Measurements from ENCODE around the gene MARK2.
"Not testable (repeated sequence)": the region's sequence is repeated elsewhere in the genome, so short reads cannot be mapped to it uniquely, and the experiment has no call there.

The MARK2 gene

DNA sequence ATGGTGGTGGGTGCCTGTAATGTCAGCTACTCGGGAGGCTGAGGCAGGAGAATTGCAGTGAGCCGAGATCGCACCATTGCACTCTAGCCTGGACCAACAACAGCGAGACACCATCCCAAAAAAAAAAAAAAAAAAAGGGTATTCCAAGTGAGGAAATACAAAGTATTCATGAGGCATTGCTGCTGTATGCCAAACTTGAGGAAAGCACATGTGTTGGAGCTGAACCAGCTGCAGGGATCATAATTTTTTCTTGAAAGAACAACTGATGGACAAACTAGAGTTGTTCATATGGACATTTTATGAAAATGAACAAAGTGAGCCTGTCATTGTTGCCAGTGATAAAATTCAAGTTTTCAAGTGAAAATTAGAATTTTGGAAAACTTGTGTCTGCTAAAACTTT, 15.8 kb downstream of the MARK2 start:
- no peak for DNase-seq

DNA sequence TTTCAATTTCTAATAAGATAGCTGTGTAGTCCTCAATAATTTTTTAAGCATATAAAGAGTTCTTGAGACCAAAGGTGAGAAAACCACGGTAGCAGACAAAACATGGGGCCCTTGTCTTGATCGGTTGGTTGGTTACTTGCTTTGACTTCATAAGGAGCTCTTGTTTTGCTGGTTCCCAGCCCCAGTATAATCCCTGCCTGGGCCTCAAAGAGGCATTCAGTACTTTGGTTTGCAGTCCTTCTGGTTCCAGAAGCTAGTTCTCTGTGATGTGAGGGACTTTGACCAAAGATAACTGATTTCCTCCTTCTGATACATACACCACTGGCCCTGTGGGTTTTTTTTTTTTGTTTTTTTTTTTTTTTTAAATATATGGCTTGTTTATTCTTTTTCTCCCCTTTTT, 17.1 kb downstream of the MARK2 start:
- no peak for DNase-seq

DNA sequence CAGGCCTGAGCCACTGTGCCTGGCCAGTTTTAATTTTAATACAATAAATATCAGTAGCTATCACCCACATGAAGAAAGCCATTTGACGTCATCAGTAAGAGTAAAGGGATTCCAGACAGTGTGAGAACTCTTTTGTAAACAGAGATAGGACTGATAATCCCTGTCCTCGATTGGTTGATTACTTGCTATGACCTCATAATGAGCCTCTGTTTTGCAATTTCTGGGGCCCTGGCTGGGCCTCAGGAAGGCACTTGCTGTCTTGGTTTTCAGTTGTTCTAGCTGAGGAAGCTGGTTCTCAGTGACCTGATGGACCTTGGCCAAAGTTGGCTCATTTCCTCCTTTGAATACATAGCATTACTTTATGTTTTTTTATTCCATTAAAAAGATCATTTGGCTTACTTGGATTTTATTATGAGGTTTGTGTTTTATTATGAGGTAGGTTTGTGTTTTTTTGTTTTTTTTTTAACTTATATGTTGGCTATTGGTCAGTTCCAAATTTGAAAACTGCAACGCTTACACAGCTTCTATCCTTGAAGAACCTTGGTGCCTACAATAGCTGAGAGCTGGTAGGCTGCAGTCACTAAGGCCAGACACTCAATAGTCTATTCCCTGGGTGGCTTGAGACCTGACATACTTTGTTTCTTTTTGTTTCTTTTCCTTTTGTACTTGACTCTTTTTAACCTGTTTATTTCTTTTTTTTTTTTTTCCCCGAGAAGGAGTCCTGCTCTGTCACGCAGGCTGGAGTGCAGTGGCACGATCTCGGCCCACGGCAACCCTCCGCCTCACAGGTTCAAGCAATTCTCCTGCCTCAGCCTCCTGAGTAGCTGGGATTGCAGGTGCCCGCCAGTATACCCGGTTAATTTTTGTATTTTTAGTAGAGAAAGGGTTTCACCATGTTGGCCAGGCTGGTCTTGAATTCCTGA, 20.0 kb downstream of the MARK2 start:
- DNase-seq: no peak

DNA sequence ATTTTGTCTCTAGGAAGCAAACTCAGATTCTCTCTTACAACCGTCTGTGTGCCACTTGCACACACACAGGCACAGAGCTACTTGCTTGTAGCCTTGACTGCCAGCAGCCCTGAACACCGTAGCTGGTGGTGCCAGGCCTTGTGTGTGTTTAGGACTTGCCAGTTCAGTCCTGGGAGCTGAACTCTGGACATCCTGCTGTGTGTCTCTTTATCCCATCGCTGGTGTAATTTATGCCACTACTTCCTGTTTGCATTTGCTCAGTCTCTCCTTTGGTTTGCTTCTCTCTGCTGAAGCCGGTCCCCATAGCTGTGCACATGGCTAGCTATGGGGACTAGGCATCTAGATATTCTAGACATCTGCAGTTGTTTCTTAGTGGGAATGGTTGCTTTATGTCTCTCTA, 24.0 kb downstream of the MARK2 start:
- DNase-seq: no peak

DNA sequence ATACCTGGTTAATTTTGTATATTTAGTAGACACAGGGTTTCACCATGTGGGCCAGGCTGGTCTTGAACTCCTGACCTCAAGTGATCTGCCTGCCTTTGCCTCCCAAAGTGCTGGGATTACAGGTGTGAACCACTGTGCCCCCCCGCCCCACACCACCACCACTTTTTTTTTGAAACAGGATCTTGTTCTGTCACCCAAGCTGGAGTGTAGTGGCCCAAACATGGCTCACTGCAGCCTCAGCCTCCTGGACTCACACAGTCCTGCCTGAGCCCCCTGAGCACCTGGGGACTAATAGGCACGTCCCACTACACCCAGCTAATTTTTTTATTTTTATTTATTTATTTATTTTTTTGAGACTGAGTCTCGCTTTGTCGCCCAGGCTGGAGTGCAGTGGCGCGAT, 24.7 kb downstream of the MARK2 start:
- DNase-seq: not testable (repeated sequence)

DNA sequence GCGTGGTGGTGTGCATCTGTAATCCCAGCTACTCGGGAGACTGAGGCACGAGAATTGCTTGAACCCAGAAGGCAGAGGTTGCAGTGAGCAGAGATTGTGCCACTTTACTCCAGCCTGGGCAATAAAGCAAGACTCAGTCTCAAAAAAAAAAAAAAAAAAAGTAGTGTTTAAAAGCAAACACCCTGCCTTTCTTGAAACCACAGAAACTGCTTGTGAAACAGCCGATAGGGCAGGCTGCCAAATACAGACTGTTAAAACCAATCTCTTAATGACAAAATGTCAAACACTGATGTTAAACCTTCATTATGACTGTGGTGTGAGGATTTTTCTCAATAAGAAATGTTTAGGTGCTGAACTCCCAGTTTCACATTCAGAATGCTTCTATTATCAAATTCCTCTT, 27.3 kb downstream of the MARK2 start:
- no peak for DNase-seq

DNA sequence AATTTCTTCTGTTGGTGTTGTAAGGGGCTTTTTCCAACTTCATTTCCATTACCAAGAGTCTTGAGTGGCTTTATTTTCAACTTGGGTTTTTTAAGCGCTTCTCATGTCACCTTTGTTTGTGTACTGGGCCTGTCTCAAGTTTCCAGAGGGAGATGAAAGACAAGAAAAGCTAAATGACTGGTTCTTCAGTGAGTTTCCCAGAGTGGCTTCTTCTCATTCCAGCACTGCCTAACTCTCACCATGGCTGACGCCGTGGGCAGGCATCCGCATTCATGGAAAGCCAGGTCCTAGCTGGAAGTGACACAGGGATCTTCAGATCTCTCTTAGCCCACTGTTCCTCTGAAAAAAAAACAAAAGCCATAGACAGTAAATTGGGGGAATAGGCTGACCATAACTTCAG, 28.6 kb downstream of the MARK2 start:
- no peak for DNase-seq

DNA sequence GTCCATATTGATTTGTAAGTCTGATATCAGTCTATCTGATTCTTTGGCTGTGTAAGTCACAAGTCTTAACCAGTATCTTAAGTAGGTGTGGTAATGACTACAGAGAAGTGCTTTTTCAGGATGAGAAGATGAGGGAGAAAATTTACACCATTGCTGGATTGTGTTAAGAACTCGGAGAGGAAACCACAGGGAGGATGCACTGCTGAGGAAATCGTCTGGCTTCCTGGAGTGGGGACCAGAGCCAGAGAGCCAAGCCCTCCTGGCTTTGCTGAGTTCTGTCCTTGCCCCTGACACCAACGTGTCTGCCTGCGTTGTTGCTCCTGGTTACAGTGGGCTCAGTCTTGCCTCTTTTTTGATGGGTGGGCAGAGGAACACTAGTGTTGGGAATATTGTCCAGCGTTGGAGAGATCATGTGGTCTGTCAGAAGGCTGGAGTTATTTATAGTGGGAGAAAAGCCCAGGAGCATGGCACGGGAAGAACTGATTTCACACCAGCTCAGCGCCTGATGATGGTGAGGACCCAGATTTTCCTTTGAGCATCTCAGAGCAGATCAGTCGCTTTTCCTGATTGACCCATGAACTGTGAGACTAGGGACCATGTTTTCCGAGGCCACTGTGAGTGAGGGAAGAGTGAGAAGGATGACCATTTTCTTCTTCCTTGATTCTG, 29.6 kb downstream of the MARK2 start:
- no peak for DNase-seq

DNA sequence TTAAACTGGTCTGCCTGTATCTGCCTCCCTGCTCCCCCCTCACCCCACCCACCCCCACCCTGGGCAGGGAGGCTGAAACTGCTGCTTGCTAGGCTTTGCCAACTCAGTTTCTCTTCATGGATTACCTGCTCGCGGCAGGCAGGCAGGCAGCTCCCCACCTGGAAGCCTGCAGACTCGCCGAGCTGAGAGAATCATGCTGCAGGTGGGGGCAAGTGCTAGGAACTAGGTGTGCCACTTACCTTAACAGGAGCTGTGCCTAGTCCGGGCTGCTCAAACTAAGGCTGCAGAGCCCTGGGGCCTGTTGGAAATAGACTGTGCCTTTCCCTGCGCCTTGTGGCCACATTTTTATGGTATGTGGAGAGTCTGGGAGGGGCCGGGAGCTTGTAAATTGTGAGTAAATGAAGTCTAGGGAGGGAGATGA, 30.3 kb downstream of the MARK2 start:
- DNase-seq: no peak

DNA sequence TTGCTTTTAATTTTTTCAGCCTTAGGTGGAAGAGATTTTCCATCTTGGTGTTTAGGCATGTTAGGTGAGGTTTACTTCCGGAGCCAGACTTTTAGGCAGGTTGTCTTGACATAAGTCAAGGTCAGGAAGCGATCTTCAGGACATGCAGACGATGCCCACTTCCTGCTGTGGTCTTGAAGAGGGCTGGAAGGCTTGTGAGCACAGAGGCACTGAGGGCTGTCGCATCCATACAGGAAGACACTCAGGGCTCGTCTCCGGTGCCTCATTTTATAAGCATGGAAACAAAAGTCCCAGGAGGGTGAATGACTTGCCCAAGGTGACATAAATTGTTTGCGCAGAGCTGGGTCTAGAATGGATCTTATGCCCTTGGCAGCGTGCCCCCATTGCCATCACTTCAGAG, 30.8 kb downstream of the MARK2 start:
- no peak for DNase-seq

DNA sequence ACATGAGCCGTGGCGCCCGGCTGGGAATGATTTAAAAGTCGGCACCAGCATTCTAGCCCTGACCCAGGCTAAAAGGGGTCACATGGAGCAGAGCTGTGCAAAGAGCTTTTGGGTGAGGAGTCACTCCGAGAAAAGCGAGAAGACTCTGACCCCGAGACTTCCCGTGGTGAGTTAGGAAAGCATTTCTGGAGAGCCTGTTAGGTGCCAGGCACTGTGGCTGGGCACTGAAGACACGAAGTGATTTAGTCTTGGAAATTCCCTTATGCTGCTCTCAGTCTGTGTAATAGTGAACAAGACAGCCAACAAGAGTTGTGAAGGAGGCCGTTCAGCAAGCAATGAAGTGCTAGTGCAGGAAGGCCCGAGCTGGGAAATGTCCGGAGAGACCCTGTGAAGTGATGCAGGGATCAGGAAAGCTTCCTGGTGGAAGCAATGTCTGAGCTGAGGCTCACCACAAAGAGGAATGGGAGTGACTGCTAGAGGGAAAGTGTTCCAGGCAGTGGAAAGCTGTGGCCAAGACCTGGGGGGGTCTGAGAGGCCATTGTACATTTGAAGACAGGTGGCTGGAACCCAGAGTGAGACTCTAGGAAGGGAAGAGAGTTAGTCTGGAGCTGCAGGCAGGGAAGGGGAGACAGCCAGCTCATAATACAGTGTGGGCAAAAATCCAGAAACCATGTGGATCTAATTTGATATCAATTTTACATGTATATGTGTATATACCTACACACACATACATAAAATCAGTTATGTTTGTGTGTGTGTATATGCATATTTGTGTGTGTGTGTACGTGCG, 31.6 kb downstream of the MARK2 start:
- no peak for DNase-seq

DNA sequence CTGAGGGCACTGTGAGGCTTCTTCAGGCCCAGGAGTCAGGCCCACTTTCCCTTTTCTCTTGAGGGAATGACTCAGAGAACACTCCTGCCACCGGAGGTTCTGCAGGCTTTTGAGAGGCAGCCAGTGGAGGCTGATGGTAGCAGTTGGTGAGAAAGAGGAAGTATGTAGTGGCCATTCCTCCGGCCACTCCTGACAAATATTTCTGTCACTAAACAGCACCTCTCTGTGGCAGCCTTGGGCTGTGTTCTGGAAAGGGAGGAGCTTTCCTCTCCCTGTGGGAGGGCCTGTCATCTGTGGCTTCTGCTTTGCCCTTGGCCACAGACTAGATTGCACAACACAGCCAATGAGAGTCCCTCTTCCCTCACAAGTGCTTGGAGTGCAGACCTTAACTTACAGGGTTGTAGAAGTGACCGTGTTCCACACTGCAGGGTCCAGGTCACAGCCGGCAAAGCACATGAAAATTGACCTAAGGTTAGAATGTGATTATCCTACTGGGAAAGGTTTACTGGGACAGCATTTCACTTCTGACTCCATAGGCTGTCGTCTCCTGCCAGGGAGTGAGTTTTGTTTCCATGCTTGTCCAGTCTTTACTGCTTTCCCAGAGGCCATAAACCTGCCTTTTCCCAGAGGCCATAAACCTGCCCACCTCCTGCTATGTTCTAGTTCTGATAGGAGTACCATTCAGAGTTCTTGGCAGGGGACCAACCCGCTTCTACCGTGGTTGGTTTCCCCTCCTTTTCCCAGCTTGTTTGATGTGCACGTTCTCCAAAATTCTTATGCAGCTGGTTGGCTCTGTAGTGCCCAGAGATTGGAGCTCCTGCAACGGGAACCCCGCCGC, 33.3 kb downstream of the MARK2 start:
- peak; percentile 97 for DNase-seq

DNA sequence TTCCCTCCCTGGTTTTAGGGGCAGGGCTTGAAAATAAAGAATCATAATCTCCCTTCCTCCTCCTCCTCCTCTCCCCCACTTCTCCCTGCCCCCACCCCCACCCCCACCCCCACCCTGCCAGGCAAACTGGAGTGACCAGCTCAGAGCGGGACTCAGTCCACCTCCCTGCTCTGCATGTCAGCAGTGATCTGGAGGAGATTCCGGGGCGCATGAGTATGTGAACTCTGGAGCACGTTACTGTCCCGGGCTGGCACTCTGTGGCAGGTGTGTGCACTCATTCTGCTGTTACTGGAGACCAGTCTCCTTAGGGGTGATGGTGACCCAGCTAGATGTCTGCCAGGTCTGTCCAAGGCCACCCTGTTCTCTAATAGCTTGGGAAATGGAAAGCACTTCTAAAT, 33.9 kb downstream of the MARK2 start:
- DNase-seq: no peak

DNA sequence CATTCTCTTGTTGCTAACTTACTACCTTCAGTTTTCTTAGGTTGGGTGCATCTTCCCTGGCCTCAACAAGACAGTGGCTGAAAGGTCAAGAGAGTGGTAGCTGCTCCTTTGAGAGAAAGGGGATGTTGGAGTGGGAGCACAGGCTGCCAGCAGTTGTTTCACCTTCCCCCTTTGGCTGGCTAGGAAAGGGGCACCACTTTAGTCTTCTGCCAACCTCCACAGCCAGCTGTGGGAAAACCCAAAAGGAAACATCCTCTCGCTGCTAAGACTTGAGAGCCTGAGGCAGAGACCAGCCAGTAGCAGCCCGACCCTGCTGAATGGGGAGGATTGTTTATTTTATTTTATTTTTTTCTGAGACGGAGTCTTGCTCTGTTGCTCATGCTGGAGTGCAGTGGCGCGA, 34.4 kb downstream of the MARK2 start:
- DNase-seq: no peak

DNA sequence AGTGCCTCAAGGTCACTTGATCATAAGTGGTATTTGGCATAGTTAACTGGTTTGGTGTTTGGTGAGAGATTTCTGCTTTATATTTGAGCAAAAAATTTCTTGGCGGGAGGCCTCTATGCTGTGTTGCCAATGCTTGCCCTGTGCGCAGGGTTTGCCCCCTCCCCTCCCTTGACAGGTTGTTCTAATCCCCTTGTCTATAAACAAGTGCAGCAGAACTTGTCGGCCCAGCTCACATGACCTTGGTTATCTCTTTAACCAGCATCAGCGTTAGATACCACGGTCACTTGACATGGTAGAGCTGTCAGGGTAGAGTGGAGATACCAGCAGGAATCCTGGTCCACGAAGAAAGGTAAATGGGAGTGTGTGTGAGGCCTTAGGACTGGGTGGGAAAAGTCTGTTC, 35.6 kb downstream of the MARK2 start:
- DNase-seq: no peak

DNA sequence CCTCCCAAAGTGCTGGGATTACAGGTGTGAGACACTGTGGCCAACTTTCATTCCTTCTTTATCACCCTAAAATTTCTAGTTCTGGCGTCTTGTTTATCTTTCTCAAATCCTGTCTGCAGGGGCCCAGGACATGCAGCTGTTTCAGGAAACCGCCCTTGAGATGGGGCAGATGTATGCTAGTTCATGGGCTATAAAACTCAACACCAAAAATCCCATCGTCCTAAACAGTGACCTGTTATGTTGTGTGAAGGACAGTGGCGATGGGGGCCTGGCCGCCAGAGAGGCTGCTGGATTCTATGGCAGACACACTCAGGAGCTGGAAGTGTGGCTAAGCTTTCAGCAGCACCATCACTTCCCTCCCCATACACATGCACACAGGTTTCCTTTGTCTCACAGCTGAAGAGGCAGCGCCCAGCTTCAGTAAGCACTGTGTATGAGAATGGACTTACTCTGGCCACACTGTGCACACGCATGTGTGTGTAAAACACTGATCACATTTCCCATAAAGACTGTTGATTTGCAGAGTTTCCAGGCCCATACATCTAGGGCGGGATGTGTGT, 36.7 kb downstream of the MARK2 start:
- no peak for DNase-seq

DNA sequence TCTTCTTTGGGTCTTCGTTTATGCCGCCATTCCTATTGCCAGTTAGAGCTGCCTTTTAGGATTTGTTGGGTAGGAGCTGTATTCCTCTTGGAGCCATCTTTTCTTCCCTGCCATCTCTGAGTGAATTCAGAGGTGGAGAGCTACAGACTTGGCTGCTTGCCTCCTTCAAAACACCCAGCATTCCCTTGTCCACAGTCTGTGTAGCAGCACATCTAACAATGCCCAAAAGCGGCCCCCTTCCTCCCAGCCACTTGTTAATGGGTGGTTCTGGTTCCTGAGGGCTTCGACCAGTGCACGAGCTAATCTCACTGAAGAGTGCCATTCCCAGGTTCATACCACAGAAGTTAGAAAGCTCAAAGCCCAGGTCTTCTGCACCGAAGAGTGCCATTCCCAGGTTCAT, 37.7 kb downstream of the MARK2 start:
- no peak for DNase-seq

DNA sequence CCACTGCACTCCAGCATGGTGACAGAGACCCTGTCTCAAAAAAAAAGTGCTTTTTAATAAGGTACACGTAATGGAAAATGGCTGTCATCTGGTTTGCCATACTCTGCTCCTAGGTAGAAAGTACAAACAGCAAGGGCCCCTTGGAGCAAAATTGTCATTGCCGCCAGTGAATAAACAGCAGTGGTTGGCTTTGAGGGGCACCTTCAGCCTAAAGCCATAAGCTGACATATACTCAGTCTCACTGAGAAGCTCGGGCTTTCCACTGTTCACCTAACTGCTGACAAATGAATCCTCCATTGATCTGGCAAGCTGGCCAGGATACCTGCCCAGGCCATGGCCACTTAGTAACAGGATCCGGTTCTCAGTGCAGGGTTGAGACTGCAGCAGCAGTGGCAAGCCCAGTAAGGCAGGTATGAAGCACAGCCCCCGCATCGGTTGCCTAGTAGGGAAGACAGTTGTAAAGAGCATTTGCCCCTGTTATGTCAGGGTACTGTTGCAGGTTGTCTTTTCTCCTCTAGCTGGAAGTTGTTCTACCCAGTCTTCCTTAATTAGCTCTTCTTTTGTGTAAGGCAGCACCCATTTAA, 38.8 kb downstream of the MARK2 start:
- no peak for DNase-seq

DNA sequence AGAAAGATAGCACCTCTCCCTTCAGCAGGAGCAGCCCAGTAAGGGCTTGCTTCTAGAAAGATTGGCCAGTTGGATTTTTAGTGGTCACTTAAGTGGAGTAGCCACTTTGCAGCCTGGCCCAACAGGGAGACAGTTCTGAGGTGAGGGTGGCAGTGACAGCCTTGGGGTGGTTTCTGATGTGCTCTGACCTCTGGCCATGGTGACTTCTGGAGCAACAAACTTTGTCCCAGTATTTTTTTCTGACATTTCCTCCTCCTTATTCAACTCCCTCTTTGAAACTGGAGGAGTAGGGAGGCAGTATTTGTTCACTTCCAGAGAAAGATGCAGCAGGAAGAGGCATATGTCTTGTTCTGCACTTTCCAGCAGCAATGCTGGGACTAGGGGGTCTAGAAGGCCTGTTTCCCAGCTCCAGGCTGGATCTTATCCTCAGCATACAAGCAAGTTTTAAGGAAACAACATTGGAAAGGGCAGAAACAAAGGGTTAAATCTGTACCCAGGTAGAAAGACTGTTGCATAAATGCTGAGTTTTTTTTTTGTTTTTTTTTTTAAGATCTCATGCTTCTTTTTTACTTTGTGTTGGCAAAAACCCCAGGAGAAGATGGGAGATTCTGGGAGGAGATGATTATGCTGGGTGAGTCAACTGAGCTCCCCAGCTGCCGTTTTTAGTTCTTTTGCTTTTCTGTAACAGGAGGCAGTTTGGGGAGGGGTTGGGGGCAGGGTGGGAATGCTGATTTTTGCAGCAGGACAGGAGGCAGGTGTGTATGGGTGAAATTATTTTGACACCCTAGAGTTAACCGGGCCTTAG, 40.9 kb downstream of the MARK2 start:
- DNase-seq: peak; percentile 75

DNA sequence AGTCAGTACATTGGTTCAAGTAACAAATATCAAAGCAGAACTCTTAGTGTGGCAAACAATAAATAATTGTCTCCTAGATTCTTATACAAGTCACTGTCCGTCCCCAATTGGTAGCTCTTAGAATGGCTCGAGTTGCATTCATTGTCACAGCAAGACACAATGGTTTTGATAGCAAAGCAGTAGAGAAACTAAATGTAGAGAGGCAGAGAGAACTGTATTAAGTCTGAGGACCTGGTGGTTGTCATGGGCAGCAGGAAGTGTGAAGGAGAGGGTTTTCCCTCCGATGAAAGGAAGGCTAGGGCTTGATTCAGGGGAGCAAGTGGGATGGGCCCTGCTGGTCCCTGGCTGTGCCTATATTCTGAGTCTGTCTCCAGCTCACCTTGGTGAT, 41.5 kb downstream of the MARK2 start:
- DNase-seq: no peak

Measured in fibroblast of skin of back (primary cell).